SH-SY5Y (cell line): ENCODE measurements around the gene ZNF385C.

Experiments
- GATA2 ChIP-seq: IDR thresholded peaks from 2 replicates; pipeline ENCODE4 v1.6.1; 2011; ENCODE audit warnings: mild to moderate bottlenecking, low read depth, low read length
- GATA3 ChIP-seq: IDR thresholded peaks from 2 replicates; pipeline ENCODE4 v1.6.1; 2011; ENCODE audit warnings: low read depth, mild to moderate bottlenecking, low read length, moderate library complexity

GRCh38 chr17:42081516-42082129 is 16.6 kb downstream of the ZNF385C start:
- TF ChIP-seq GATA3 (no peak), GATA2 (no peak)
